IMR-90 (cell line): ENCODE measurements around the gene NAT10. TPM values are rescaled to one million over a fixed set of nuclear protein-coding genes. Genes with fewer than 3 reads are reported as not detected.

Experiments
- ATAC-seq: fragments of 200-7000 bp; cut with Tn5 transposase; 2 replicates; pipeline ENCODE4 v1.9.1; 2020; ENCODE audit warnings: low read depth, mild to moderate bottlenecking, moderate library complexity
- BruUV-seq: library from RNA; stranded (reverse); fragments of 400-500 nt; replicated peaks from 2 replicates; lab custom pipeline; 2021; lab: Mats Ljungman, UMichigan
- CTCF ChIA-PET: fragments of 300-600 bp; formaldehyde crosslinking; extraction: SDS; loops from one replicate; lab custom pipeline; 2021; ENCODE audit warnings: antibody characterized with exemption; lab: Yijun Ruan, JAX
- POLR2A ChIA-PET: fragments of 300-600 bp; sonication (Branson Sonifier 250); formaldehyde crosslinking; loops from one replicate; lab custom pipeline; 2022; ENCODE audit warnings: antibody characterized with exemption; ENCODE audit not compliant: unreplicated experiment; lab: Charles Lee
- DNase-seq: peaks from one replicate; pipeline ENCODE4 v3.0.0; 2013
- H2AFZ ChIP-seq: replicated peaks from 2 replicates; pipeline ENCODE3; 2013; ENCODE audit warnings: low read length, mild to moderate bottlenecking; ENCODE audit not compliant: poor library complexity
- H2AK5ac ChIP-seq: 2 replicates; pipeline ENCODE4 v1.6.1; 2013; ENCODE audit warnings: low read depth, low read length, inconsistent platforms
- H2AK9ac ChIP-seq: replicated peaks from 2 replicates; pipeline ENCODE3; 2013; ENCODE audit warnings: mild to moderate bottlenecking, low read depth, low read length, moderate library complexity; ENCODE audit not compliant: poor library complexity
- H2BK120ac ChIP-seq: 2 replicates; pipeline ENCODE4 v1.6.1; 2013; ENCODE audit warnings: low read depth, low read length, inconsistent platforms
- H2BK15ac ChIP-seq: 3 replicates; pipeline ENCODE4 v1.6.1; 2013; ENCODE audit warnings: low read depth, low read length, inconsistent platforms
- H2BK20ac ChIP-seq: 2 replicates; pipeline ENCODE4 v1.6.1; 2013; ENCODE audit warnings: low read depth, mild to moderate bottlenecking, inconsistent platforms, low read length, moderate library complexity
- H2BK5ac ChIP-seq: 2 replicates; pipeline ENCODE4 v1.6.1; 2013; ENCODE audit warnings: mild to moderate bottlenecking, low read depth, low read length, inconsistent platforms; ENCODE audit not compliant: poor library complexity, severe bottlenecking
- H3K14ac ChIP-seq: replicated peaks from 2 replicates; pipeline ENCODE4 v1.6.1; 2013; ENCODE audit warnings: low read depth, low read length, inconsistent platforms
- H3K18ac ChIP-seq: 2 replicates; pipeline ENCODE4 v1.6.1; 2013; ENCODE audit warnings: low read depth, low read length, control low read depth
- H3K23ac ChIP-seq: 2 replicates; pipeline ENCODE4 v1.6.1; 2013; ENCODE audit warnings: low read depth, low read length, inconsistent platforms
- H3K27ac ChIP-seq: 2 replicates; pipeline ENCODE4 v1.5.1; 2013; ENCODE audit warnings: mild to moderate bottlenecking, control low read depth, low read length; ENCODE audit not compliant: insufficient read depth
- H3K27me3 ChIP-seq: 2 replicates; pipeline ENCODE4 v1.6.1; 2013; ENCODE audit warnings: low read length; ENCODE audit not compliant: control insufficient read depth, insufficient read depth
- H3K36me3 ChIP-seq: 2 replicates; pipeline ENCODE4 v1.6.1; 2013; ENCODE audit warnings: low read length, mixed read lengths; ENCODE audit not compliant: control insufficient read depth, insufficient read depth
- H3K4ac ChIP-seq: 2 replicates; pipeline ENCODE4 v1.6.1; 2013; ENCODE audit warnings: low read depth, low read length, inconsistent platforms
- H3K4me1 ChIP-seq: 2 replicates; pipeline ENCODE4 v1.6.1; 2013; ENCODE audit warnings: low read length, mixed read lengths; ENCODE audit not compliant: control insufficient read depth, insufficient read depth
- H3K4me2 ChIP-seq: 2 replicates; pipeline ENCODE4 v1.6.1; 2013; ENCODE audit warnings: low read depth, mild to moderate bottlenecking, control low read depth, low read length, moderate library complexity
- H3K4me3 ChIP-seq: 2 replicates; pipeline ENCODE4 v1.5.1; 2013; ENCODE audit warnings: low read depth, mild to moderate bottlenecking, control low read depth, low read length, moderate library complexity; ENCODE audit not compliant: insufficient read depth
- H3K56ac ChIP-seq: 2 replicates; pipeline ENCODE4 v1.6.1; 2013; ENCODE audit warnings: low read length, inconsistent platforms; ENCODE audit not compliant: insufficient read depth; ENCODE audit errors: extremely low read depth
- H3K79me1 ChIP-seq, 2 experiments: 2 replicates each; pipeline ENCODE4 v1.6.1; 2013; ENCODE audit warnings: low read length in 2 of 2, inconsistent platforms in 1 of 2, low read depth in 1 of 2
- H3K9ac ChIP-seq: 2 replicates; pipeline ENCODE4 v1.6.1; 2013; ENCODE audit warnings: low read depth, low read length, control low read depth
- H3K9me1 ChIP-seq: 2 replicates; pipeline ENCODE4 v1.6.1; 2013; ENCODE audit warnings: low read length, inconsistent platforms; ENCODE audit not compliant: insufficient read depth
- H3K9me3 ChIP-seq: 2 replicates; pipeline ENCODE4 v1.6.1; 2013; ENCODE audit warnings: low read length; ENCODE audit not compliant: control insufficient read depth, insufficient read depth
- H4K20me1 ChIP-seq: 2 replicates; pipeline ENCODE4 v1.6.1; 2013; ENCODE audit warnings: low read length, inconsistent platforms; ENCODE audit not compliant: insufficient read depth
- H4K5ac ChIP-seq: 2 replicates; pipeline ENCODE4 v1.6.1; 2013; ENCODE audit warnings: mild to moderate bottlenecking, low read depth, low read length, control low read depth
- H4K8ac ChIP-seq, 2 experiments: 2 replicates each; pipeline ENCODE4 v1.6.1; 2013; ENCODE audit warnings: low read depth in 2 of 2, low read length in 2 of 2, control low read depth in 1 of 2, inconsistent platforms in 1 of 2
- H4K91ac ChIP-seq: 2 replicates; pipeline ENCODE4 v1.6.1; 2013; ENCODE audit warnings: low read depth, low read length, inconsistent platforms; ENCODE audit not compliant: insufficient read depth
- CEBPB ChIP-seq: IDR thresholded peaks from 2 replicates; pipeline ENCODE4 v1.6.1; 2012; ENCODE audit warnings: low read depth, low read length, improper control_type of control experiment
- FOS ChIP-seq: fragments of 150-350 bp; IDR thresholded peaks from 2 replicates; pipeline ENCODE4 v1.6.1; 2016; ENCODE audit warnings: low read depth, low read length
- MAFK ChIP-seq: IDR thresholded peaks from 2 replicates; pipeline ENCODE4 v1.6.1; 2012; ENCODE audit warnings: low read depth, low read length, improper control_type of control experiment
- MAZ ChIP-seq: IDR thresholded peaks from 2 replicates; pipeline ENCODE4 v1.6.1; 2012; ENCODE audit warnings: low read depth, mild to moderate bottlenecking, low read length, improper control_type of control experiment, moderate library complexity, borderline replicate concordance
- MXI1 ChIP-seq: IDR thresholded peaks from 2 replicates; pipeline ENCODE4 v1.6.1; 2012; ENCODE audit warnings: low read depth, mild to moderate bottlenecking, low read length, moderate library complexity, borderline replicate concordance
- NFE2L2 ChIP-seq: fragments of 150-350 bp; IDR thresholded peaks from 2 replicates; pipeline ENCODE4 v1.6.1; 2016; ENCODE audit warnings: low read depth, mild to moderate bottlenecking, low read length
- RAD21 ChIP-seq: IDR thresholded peaks from 2 replicates; pipeline ENCODE4 v1.6.1; 2012; ENCODE audit warnings: low read length, improper control_type of control experiment
- RCOR1 ChIP-seq: IDR thresholded peaks from 2 replicates; pipeline ENCODE4 v1.6.1; 2012; ENCODE audit warnings: mild to moderate bottlenecking, low read length, improper control_type of control experiment; ENCODE audit not compliant: insufficient replicate concordance
- SMC3 ChIP-seq: fragments of 150-350 bp; IDR thresholded peaks from 2 replicates; pipeline ENCODE4 v1.6.1; 2016; ENCODE audit warnings: low read depth, mild to moderate bottlenecking, antibody characterized with exemption, low read length, moderate library complexity
- WGBS, 2 experiments: methylation state at CpG; one replicate each; pipeline versions ENCODE4 v1.1.5 to v1.1.7; 2013; ENCODE audit warnings: missing lambda C conversion rate in 2 of 2; ENCODE audit not compliant: insufficient read length in 1 of 2; ENCODE audit errors: extremely low coverage in 2 of 2; 5-methylcytosine and 5-hydroxymethylcytosine counted together
- dilution Hi-C: fragments of 300-500 bp; cut with HindIII; formaldehyde crosslinking; loops from one replicate; pipeline ENCODE4 v1.14.3; 2018; ENCODE audit warnings: low sequenced_read_pairs; ENCODE audit not compliant: unreplicated experiment
- in situ Hi-C: fragments of 300-500 bp; cut with MboI; formaldehyde crosslinking; loops from 3 replicates; pipeline ENCODE4 v1.14.3; 2019; ENCODE audit warnings: low sequenced_read_pairs, inconsistent platforms, mixed read lengths
- intact Hi-C: fragments of 100-400 bp; cut with micrococcal nuclease; formaldehyde crosslinking; loops from 2 replicates; pipeline ENCODE4 v1.10.0; 2022
- polyA plus RNA-seq, 3 experiments: library from polyadenylated mRNA; depleted of rRNA; stranded (reverse); fragments of >200 nt; gene quantifications; 2 replicates each; pipeline ENCODE4 v1.2.3, GENCODE V29; 2012; ENCODE audit warnings: low replicate concordance in 1 of 3
- total RNA-seq: library from RNA; depleted of rRNA; stranded (reverse); fragments of >200 nt; gene quantifications from 2 replicates; pipeline ENCODE4 v1.2.3, GENCODE V29; 2012
- TF ChIP-seq, protein P1 (sequence below): fragments of 150-350 bp; IDR thresholded peaks from 2 replicates; pipeline ENCODE4 v1.6.1; 2017; ENCODE audit warnings: mild to moderate bottlenecking, antibody characterized with exemption, low read length, low read depth
- TF ChIP-seq, protein P2 (sequence below): fragments of 150-350 bp; IDR thresholded peaks from 2 replicates; pipeline ENCODE4 v1.6.1; 2016; ENCODE audit warnings: low read depth, mild to moderate bottlenecking, low read length, moderate library complexity, borderline replicate concordance
- TF ChIP-seq, protein P3 (sequence below): conservative IDR thresholded peaks from 2 replicates; pipeline ENCODE4 v1.5.1; 2012; ENCODE audit warnings: mild to moderate bottlenecking, low read depth, low read length, improper control_type of control experiment

Gene NAT10
- total and polyA plus RNA-seq, 2 of the 4 experiments (the other 2 are of a cell fraction) = 28.1 to 34.8 TPM

DNA sequence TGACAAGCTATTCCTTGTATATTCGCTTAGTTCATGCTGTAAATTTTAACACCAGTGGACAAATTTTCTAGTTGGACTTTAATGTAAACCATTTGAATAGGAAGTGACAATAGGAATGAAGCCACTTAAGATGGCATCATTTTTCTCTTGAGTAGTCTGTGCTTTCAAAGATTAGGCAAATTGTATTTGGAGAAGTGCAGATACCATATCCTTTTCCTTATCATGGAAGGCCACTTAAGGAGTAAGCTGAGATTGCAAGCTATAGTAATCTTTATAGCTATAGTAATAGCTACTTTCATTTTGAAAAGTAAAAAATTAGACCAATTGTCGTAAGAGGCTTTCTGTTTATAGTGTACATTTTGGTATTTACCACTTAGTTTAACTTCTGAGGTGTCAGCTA lies 41.1 kb upstream of the NAT10 start:
- H3K23ac ChIP-seq = no peak overlapping the region
- H3K27me3 ChIP-seq = no peaks in the 10 kb centered on the region
- ATAC-seq (no peak), DNase-seq (no peak)
- H3K14ac ChIP-seq = no peak overlapping the region
- no TSS peak for BruUV-seq
- no peak overlapping the region for H3K4me3 ChIP-seq
- no peak overlapping the region for H3K27ac ChIP-seq
- H3K18ac ChIP-seq = no peak overlapping the region
- no peak overlapping the region for H2BK15ac ChIP-seq
- no peak overlapping the region for H3K9ac ChIP-seq
- H3K9me1 ChIP-seq = peaks cover 11% of the 10 kb centered on the region
- peaks cover 97% of the 10 kb centered on the region for H4K20me1 ChIP-seq
- no peak overlapping the region for H4K5ac ChIP-seq
- no peak overlapping the region for H3K56ac ChIP-seq
- H2AK5ac ChIP-seq = no peak overlapping the region
- peaks cover 17% of the 10 kb centered on the region for H3K36me3 ChIP-seq
- ChIA-PET CTCF (no interaction called here), POLR2A (interaction anchor here (0.6 kb wide), 1 partner anchor 13 kb away, joined by 5 read pairs; the partner anchor contains the start of gene CAPRIN1)
- H2BK20ac ChIP-seq = no peak overlapping the region
- TF ChIP-seq RCOR1 = no peak
- TF ChIP-seq CEBPB = no peak
- TF ChIP-seq, protein P1, sequence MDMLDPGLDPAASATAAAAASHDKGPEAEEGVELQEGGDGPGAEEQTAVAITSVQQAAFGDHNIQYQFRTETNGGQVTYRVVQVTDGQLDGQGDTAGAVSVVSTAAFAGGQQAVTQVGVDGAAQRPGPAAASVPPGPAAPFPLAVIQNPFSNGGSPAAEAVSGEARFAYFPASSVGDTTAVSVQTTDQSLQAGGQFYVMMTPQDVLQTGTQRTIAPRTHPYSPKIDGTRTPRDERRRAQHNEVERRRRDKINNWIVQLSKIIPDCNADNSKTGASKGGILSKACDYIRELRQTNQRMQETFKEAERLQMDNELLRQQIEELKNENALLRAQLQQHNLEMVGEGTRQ = no peak
- TF ChIP-seq FOS = no peak
- no peak for TF ChIP-seq SMC3
- no peak for TF ChIP-seq NFE2L2
- no peak for TF ChIP-seq RAD21
- TF ChIP-seq MXI1 = no peak
- no peak for TF ChIP-seq MAFK
- TF ChIP-seq, protein P2, sequence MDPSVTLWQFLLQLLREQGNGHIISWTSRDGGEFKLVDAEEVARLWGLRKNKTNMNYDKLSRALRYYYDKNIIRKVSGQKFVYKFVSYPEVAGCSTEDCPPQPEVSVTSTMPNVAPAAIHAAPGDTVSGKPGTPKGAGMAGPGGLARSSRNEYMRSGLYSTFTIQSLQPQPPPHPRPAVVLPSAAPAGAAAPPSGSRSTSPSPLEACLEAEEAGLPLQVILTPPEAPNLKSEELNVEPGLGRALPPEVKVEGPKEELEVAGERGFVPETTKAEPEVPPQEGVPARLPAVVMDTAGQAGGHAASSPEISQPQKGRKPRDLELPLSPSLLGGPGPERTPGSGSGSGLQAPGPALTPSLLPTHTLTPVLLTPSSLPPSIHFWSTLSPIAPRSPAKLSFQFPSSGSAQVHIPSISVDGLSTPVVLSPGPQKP = no peak
- TF ChIP-seq, protein P3, sequence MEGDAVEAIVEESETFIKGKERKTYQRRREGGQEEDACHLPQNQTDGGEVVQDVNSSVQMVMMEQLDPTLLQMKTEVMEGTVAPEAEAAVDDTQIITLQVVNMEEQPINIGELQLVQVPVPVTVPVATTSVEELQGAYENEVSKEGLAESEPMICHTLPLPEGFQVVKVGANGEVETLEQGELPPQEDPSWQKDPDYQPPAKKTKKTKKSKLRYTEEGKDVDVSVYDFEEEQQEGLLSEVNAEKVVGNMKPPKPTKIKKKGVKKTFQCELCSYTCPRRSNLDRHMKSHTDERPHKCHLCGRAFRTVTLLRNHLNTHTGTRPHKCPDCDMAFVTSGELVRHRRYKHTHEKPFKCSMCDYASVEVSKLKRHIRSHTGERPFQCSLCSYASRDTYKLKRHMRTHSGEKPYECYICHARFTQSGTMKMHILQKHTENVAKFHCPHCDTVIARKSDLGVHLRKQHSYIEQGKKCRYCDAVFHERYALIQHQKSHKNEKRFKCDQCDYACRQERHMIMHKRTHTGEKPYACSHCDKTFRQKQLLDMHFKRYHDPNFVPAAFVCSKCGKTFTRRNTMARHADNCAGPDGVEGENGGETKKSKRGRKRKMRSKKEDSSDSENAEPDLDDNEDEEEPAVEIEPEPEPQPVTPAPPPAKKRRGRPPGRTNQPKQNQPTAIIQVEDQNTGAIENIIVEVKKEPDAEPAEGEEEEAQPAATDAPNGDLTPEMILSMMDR = no peak
- TF ChIP-seq MAZ = no peak
- no peak overlapping the region for H2BK5ac ChIP-seq
- in situ Hi-C loops (loop anchor here (10.0 kb wide), 1 partner anchor 59 kb away; no protein-coding TSS in a partner anchor), intact Hi-C loops (no loop called here), dilution Hi-C loops (no loop called here)
- no peak overlapping the region for H4K91ac ChIP-seq
- no peak overlapping the region for H3K4ac ChIP-seq
- no peak overlapping the region for H4K8ac ChIP-seq
- H3K4me1 ChIP-seq = peaks cover 16% of the 10 kb centered on the region
- no peak overlapping the region for H2AFZ ChIP-seq
- no peak overlapping the region; the same call in 1 of the 2 replicates for H3K4me2 ChIP-seq
- H2BK120ac ChIP-seq = no peak overlapping the region
- H3K9me3 ChIP-seq = no peaks in the 10 kb centered on the region
- no peak overlapping the region for H2AK9ac ChIP-seq
- H3K79me1 ChIP-seq = peaks cover 4 to 30% of the 10 kb centered on the region in 2 experiments; a peak in 3 of 4 replicates
- WGBS, 2 experiments = no CpG with 5 or more reads among the region's 2 CpGs
